ENCODE results near the gene CST7.
A peak's percentile ranks its signal among the peaks of the same experiment; 100 is the strongest.
"Not testable (repeated sequence)": the region's sequence is repeated elsewhere in the genome, so short reads cannot be mapped to it uniquely, and the experiment has no call there.

Gene CST7, protein sequence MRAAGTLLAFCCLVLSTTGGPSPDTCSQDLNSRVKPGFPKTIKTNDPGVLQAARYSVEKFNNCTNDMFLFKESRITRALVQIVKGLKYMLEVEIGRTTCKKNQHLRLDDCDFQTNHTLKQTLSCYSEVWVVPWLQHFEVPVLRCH

DNA sequence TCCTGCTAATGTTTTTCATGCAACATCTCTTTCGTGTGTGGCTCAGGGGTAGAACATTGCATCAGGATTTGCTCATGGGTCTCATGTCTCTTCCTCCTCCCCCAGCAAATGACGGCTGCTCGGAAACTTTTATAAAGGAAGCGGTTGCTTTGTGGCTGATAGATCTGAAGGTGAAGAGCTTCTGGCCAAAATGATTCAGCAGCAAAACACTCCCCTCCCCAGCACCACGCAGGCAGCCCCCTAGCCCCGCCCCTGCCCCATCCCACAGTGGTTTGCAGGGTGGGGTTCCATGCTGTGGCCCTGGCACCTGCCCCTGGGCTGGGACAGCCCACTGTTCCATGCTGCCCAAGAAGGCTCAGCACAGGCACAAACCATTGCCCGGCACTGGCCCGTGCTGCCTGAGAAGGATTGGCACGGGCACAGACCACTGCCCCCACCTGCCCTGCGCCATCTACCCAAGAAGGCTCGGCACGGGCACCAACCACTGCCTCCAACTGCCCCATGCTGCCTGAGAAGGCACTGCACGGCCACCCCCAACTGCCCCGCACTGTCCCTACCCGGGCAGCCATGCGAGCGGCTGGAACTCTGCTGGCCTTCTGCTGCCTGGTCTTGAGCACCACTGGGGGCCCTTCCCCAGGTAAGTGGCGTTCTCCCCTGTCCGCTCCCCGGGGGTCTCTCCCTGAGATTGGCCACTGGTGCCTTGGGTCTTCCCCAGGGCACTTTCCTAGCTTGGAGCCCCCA is at the start of gene CST7:
Gene CST7 (plus strand): TSS at position 331 of the 741 bp plus-strand sequence. CDS start 237 bp downstream, at position 568.
- DNase-seq (ENCODE audit: low spot score), result no peak

DNA sequence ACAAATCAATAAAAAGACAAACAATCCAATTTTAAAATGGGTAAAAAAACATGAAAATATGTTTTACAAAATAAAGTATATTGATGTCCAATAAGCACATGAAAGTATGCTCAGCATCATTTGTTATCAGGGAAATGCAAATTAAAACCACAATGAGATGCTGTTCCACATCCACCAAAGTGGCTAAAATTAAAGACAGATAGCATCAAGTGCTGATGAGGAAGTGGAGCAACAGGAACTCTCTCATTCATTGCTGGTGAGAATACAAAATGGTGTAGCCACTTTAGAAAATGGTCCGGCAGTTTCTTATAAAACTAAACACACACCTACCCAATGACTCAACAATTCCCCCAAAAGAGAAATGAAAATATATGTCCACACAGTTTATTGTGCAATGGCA is 42.3 kb upstream of the CST7 start:
- no peak for DNase-seq (ENCODE audit: low spot score)

DNA sequence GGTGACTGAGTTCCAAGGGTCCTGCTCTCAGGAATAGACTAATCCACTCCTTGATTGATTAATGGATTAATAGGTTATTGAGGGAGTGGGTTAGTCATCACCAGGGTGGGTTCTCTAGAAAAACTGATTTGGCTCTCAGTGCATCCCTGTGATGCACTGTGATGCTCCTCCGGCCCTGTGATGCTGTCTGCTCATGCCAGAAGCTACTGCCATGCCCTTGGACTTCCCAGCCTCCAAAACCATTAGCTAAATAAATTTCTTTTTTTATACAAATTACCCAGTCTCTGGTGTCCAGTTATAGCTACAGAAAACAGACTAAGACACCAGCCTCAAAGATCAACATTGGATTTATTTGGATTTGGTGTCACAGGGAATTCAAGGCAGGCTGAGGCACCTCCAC is 40.4 kb upstream of the CST7 start:
- peak; percentile 1 for DNase-seq (ENCODE audit: low spot score)

DNA sequence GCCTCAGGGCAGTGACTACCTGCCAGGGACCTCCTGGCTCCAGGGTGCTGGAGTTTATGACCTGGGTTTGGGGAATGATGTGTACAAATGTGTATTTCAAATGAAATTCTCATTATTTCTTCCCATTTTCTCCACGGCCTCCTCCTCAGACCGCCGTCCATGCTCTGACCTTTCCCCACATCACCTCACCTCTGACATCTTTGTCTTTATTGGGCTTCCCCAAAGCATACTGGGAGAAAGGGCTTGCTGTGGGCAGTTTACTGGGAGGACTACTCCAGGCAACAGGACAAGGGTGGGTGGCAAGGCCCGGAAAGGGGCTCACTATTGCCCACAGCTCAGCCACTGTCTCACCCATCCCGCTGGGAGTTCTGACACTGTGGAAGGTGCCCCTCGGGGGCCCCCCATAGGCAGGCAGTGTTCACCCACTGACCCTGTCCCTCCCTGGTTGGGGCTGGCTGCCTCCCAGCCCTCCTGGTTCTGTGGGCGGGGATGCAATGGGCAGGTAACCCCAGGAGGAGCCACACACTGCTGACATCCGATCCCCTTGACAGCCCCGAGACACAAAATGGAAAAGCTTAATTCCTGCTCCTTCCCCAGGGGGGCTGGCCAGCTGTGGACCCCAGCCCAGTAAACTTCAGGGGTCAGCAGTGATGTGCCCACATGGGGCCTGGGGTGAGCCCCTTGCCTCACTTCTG is 39.8 kb upstream of the CST7 start:
- no peak for DNase-seq (ENCODE audit: low spot score)

DNA sequence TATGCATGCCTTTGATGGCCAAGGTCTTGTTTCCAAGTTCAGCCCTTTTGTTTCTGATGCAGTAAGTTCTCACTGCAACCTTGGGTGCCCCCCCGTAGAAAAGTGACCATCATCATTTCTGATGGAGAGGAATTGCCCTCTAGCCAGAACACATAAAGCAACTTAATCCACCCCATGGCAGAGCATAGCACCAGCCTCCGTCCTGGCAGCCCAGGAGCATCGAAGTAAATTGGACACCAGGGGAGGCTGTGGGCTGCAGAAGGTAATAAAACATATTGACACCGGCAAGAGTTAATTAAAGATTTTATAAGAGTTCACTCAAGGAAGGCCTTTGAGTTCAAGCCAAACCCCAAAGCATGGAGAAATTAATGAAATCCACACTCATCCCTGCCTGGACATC is 39.2 kb upstream of the CST7 start:
- DNase-seq (ENCODE audit: low spot score), result no peak

DNA sequence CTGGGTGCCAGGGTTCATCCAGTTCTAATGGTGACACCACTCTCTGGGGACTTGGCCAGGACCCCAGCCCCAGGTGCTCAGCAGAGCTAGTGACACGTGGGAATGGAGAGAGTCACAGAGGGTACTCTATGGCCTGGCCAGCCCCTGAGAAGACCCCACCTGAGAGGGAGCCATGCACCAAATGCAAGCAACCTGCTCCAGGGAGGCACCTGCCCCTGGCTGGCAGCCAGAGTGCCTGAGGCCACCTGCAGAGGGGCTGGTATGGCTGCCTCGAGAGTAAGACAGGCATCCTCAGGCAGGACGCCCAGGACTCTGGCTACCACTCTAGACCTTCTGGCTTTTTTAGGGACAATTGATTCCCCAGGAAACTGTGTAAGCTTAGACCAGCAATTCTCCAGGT is 38.6 kb upstream of the CST7 start:
- DNase-seq (ENCODE audit: low spot score), result no peak

DNA sequence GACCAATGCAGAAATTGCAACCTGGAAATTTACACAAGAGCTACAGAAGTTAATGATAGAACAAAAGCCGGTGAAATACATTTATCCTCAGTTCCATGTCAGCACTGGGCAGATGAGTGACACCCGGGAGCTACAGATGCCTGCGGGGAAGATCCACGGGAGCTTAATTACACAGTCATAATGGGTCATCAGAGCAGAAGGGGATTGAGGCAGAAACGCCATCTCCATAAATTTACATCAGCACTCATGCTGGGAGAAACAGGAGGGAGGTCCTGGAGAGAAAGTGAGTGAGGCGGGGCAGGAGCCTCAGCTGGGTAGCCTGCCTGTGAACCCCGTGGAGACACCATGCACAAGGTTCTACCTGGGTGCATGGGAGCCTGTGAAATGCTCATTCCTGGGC is 37.6 kb upstream of the CST7 start:
- no peak for DNase-seq (ENCODE audit: low spot score)

DNA sequence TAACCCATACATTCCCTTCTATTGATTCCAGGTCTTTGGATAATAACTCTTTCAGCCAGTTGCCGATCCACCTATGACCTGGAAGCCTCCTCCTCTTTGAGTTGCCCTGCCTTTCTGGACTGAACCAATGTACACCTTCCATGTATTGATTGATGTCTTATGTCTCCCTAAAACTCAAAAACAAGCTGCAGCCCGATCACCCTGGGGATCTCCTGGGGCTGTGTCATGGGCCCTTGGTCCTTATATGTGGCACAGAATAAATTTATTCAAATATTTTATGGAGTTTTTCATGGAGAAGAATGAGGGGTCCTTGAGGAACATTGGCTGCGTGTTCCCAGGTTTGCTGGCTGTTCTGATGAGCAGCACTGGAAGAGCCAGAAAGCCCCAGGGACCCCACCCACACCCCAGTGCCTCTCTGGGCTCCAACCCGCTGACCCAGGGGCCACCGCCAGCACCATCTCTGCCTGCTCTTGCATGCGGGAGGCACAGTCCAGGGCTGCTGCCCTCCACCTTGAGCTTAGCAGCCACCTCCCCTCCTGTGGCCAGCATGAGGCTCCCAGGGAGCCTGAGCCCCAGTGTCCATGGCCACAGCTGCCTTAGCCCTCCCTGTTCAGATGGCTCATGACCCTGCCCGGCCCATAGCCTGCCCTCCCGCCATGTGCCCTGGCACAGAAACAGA is 36.5 kb upstream of the CST7 start:
- DNase-seq (ENCODE audit: low spot score), result no peak

DNA sequence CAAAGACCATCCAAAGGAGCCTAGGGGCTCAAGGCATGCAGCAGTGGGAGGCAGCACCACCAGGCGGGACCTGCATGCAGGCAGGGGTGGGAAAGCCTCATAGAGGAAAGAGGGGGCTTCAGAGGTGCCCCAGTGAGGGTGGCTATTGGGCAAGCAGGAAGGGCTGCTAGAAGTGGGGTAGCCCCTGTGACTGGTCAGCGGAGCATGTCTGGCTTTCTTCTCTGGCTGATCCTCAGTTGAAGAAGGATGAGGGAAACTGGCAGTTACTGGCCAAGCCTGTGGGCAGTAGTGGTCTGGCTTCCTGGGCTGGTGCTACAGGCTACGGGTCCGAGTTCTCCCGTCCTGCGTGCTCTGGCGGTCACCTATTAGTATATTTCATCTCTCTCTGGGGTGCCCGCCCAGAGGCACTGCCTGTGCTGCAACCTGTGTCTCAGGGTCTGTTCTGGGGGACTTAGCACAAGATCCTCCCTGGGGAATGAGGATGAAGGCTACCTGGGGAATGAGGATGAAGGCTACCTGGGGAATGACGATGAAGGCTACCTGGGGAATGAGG is 35.9 kb upstream of the CST7 start:
- DNase-seq (ENCODE audit: low spot score), result no peak

DNA sequence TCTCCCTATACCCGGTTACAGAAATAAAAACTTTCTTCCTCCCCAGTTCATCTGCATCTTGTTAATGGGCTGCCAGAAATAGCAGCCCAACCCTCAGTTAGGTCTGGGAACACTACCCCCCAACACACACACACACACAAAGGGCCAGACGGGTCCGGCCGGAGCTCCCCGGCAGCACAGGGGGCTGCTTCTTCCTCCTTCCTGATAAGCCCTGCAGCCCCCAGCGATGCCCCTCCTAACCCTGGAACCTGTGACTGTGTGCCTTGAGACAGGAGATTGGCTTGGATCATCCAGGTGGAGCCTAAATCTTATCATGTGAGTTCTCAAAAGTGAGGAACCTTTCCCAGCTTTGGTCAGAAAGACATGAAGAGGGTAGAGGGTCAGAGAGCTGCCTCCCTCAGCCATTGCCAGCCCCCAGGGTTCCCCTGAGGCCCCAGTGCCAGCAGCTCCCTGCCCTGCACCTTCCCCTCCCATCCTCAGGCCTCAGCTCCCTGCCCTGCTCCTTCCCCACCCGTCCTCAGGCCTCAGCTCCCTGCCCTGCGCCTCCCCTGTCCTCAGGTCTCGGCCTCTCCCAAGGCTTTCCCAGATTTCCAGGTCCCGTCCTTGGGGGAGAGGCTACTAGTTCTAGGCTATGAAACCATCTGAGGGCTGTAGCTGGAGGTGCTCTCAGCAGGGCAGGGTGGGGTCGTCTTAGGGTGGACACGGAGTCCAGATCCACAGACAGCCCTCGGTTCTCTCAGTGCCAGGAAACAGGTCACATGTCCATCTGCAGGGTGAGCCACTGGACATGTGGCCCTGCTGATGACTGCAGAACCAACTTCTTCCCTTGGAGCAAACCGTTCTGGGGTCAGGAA is 34.5 kb upstream of the CST7 start:
- DNase-seq (ENCODE audit: low spot score), result no peak

DNA sequence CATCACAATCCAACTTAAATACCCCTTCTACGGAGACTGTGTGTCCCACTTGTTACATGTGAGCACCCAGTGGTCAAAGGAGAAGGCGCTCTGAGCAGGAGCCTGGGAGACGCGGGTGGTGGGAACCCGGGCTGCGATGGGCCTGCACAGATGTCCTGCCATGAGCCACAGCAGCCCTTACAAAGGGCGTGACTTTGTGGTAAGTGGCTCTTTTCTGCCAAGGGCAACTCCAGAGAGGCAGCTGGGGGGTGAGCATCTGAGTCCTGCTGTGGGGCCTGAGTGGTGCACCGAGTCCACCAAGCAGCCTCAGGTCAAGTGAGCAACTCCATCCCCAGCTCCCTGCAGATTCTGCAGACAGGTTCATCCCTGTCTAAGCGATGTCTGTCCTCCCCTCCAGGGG is 33.6 kb upstream of the CST7 start:
- no peak for DNase-seq (ENCODE audit: low spot score)

DNA sequence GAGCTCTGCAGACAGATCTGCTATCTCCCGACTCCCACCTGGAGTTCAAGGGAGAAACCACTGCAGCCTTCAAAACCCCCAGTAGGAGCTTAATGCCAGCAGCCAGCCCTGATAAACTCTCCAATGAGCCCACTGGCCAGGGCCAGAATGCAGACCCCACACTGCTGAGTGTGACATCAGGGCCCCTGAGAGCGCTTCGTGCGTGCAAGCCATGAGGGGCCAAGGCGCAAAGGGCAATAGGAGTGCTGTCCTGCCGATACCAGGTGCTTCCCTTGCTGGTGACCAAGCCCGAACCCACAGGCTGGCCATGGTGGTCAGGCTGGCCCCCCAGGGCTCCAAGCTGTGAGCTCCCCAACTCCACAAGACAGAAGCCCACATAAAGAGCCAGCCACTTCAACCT is 33.2 kb upstream of the CST7 start:
- DNase-seq (ENCODE audit: low spot score), result no peak

DNA sequence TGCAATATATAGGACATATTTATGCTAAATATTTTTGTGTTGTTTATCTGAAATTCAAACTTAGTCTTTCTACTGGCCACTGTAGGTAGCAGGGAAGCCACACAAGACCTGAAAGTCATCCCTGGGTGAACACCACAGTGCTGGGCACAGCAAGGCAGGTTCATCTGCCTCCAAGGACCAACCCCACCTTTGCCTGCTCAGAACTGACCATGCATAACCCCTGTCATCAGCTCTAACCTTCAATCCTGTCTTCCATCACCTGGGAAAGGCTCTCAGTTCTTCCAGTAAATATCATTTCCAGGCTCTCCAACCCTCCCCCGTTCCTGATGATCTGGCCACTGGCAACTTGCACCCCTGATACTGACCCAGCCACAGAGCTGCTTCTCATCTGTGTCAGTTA is 32.7 kb upstream of the CST7 start:
- no peak for DNase-seq (ENCODE audit: low spot score)

DNA sequence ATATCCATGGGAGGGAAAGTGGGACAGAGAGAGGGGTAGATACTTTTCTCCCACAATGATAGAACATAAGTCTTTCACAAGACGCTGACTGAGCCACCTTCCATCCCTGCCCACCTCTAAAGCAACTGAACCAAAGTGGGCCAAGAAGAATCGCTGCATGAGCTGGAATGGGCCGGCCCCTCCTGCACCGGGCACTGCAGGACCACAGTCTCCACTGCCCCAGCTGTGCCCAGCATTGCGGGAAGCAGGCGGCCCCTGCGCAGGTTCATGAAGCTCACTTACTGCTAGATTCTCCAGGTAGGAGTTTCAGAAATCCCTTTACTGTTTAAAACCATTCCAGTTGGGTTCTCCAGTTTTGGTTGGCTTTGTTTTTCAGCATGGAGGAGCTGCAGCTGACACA is 32.0 kb upstream of the CST7 start:
- no peak for DNase-seq (ENCODE audit: low spot score)

DNA sequence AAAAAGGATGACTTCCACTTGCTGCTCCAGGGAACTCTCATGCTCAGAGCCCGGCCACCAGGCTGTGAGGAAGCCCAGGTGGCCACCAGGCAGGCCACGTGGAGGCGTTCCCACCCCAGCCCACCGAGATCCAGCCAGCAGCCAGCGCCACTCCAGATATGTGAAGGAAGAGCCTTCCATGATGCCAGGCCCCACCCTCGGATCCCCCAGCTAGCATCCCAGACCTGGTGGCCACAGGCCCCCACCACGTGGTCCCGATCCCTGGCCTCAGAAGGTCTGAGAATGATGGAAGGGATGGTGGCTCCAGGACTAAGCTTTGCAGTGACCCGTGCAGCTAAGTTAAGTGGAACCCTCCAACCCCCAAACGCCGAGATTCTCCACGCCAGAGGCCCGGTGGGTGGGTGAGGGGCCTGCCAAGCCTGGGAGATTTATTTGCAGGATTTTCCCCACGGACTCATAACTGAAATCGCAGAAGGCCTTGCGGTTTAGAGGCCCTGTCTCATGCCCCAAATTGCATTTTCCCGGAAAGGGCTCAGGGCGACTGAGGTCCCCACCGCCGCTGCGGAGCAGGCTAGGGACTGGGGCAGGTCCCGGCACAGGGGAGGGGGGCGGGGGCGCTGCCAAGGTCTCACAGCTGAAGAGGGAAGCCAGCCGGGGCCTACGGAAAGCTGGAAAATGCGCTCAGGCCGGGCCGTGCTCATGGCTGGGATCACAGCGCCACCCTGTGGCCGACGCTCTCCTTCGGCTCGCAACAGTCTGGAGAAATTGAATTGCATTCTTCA is 31.1 kb upstream of the CST7 start:
- DNase-seq (ENCODE audit: low spot score), result peak; percentile 85

DNA sequence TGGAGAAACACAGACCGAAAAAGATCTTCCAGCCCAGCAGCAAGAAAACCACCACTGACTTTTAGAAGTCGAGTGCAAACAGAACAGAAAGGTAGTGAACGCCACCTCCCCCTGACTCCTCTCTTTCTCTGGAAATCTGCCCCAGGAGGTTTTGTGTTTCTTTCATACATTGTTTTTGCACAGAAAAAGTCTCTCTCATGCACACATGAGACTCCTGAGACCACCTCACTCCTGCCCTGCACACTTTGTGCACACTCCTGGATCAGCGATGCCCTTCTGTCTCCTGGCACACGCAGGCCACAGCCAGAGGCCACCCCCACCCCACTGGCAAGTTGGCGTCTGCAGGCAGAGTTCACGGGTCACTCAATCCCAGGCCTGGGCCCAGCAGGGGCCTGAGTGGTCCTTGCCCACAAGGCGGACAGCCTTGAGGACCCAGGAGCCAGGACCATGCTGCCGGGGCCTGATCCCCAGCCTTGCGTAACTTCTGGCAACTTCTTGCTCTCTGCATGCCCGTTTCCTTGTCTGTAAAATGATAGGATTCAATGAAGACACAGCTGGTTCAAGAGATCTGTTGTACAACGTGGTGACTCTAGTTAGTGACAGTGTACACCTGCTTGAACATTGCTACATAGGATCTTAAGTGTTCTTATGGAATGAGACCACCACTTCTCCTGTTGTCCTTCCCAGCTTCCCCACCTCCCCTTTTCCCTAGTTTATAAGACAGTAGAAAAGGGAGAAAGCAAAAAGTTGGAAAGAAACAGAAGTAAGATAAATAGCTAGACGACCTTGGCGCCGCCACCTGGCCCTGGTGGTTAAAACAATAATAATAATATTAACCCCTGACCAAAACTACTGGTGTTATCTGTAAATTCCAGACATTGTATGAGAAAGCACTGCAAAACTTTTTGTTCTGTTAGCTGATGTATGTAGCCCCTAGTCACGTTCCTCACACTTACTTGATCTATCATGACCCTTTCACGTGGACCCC is 30.2 kb upstream of the CST7 start:
- DNase-seq (ENCODE audit: low spot score), result no peak

DNA sequence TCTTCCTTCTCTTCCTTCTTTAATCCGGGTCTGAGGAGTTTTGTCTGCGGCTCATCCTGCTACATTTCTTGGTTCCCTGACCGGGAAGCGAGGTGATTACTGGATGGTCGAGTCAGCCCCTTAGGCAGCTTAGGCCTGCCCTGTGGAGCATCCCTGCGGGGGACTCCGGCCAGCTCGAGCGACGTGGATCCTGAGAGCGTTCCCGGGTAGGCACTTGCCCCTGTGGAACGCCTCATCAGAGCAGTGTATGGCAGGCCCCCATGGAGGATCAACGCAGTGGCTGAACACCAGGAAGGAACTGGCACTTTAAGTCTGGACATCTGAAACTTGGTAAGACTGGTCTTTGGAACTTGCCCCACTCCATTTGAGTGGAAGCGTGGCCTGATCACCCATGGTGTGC is 29.4 kb upstream of the CST7 start:
- not testable (repeated sequence) for DNase-seq (ENCODE audit: low spot score)

DNA sequence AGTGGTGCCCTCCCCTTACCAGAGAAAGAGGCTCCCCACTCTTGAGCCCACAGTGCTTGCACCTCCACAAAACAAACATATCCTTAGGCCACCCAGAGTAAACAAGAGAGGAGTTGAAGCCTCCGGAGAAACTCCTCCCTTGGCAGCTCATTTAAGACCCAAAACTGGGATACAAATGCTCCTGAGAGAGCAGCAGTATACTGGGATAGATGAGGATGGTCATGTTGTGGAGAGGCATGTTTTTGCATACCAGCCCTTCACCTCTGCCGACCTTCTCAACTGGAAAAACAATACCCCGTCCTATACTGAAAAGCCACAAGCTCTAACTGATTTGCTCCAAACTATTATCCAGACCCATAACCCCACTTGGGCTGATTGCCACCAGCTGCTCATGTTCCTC is 28.4 kb upstream of the CST7 start:
- DNase-seq (ENCODE audit: low spot score), result not testable (repeated sequence)

DNA sequence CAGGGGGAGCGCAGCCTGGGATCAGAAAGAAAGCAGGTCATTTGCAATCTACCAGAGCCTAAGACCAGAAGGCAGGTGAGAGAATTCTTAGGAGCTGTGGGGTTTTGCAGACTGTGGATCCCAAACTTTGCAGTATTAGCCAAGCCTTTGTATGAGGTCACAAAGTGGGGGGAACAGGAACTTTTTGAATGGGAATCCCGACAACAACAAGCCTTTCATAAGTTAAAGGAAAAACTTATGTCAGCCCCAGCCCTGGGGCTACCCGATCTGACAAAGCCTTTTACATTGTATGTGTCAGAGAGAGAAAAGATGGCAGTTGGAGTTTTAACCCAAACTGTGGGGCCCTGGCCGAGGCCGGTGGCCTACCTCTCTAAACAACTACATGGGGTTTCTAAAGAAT is 19.8 kb upstream of the CST7 start:
- not testable (repeated sequence) for DNase-seq (ENCODE audit: low spot score)
